PC-3 (cell line): ENCODE results near the gene COG5. TPM values are rescaled to one million over a fixed set of nuclear protein-coding genes. Genes with fewer than 3 reads are reported as not detected.
A peak's percentile ranks its signal among the peaks of the same experiment; 100 is the strongest.

Source experiments
- ATAC-seq: fragments of 200-7000 bp; cut with Tn5 transposase; 2 replicates; pipeline ENCODE4 v1.9.1; 2020; ENCODE audit warnings: mild to moderate bottlenecking, moderate library complexity
- BruUV-seq: library from RNA; stranded (reverse); fragments of 400-500 nt; replicated peaks from 2 replicates; lab custom pipeline; 2021; lab: Mats Ljungman, UMichigan
- CTCF ChIA-PET: fragments of 300-600 bp; sonication (Branson Sonifier 250); formaldehyde crosslinking; loops from one replicate; lab custom pipeline; 2022; ENCODE audit warnings: antibody characterized with exemption; lab: Charles Lee
- POLR2A ChIA-PET: fragments of 300-600 bp; sonication (Branson Sonifier 250); formaldehyde crosslinking; loops from one replicate; lab custom pipeline; 2022; ENCODE audit warnings: antibody characterized with exemption; ENCODE audit not compliant: unreplicated experiment; lab: Charles Lee
- DNase-seq: peaks from one replicate; pipeline ENCODE4 v3.0.0-alpha.2; 2015
- H2AFZ ChIP-seq: fragments of 300-600 bp; sonication (generic); 2 replicates; pipeline ENCODE4 v1.6.0; 2016; ENCODE audit warnings: antibody characterized with exemption, low read length
- H3F3A ChIP-seq: fragments of 300-600 bp; sonication (generic); one replicate; pipeline ENCODE4 v1.6.0; 2017; ENCODE audit warnings: antibody characterized with exemption, low read length, control low read depth, mild to moderate bottlenecking; ENCODE audit not compliant: unreplicated experiment
- H3K27ac ChIP-seq: fragments of 300-600 bp; sonication (generic); 2 replicates; pipeline ENCODE4 v1.5.1; 2016; ENCODE audit warnings: mild to moderate bottlenecking, low read length
- H3K27me3 ChIP-seq: fragments of 300-600 bp; sonication (generic); 2 replicates; pipeline ENCODE4 v1.6.1; 2016; ENCODE audit warnings: low read length, mixed read lengths
- H3K36me3 ChIP-seq: fragments of 300-600 bp; sonication (generic); 2 replicates; pipeline ENCODE4 v1.6.1; 2016; ENCODE audit warnings: low read depth, mixed run types, low read length, mixed read lengths
- H3K4me1 ChIP-seq: fragments of 300-600 bp; sonication (generic); 2 replicates; pipeline ENCODE4 v1.5.1; 2016; ENCODE audit warnings: low read length; ENCODE audit not compliant: insufficient read depth
- H3K4me2 ChIP-seq: fragments of 300-600 bp; sonication (generic); 2 replicates; pipeline ENCODE4 v1.6.0; 2016; ENCODE audit warnings: low read length
- H3K4me3 ChIP-seq: fragments of 300-600 bp; sonication (generic); 2 replicates; pipeline ENCODE4 v1.5.1; 2016; ENCODE audit warnings: mild to moderate bottlenecking, low read length, mixed read lengths
- H3K79me2 ChIP-seq: fragments of 300-600 bp; sonication (generic); 2 replicates; pipeline ENCODE4 v1.6.1; 2017; ENCODE audit warnings: low read length, mixed read lengths
- H3K9ac ChIP-seq: fragments of 300-600 bp; sonication (generic); 2 replicates; pipeline ENCODE4 v1.6.0; 2016; ENCODE audit warnings: mild to moderate bottlenecking, low read length
- H3K9me2 ChIP-seq: fragments of 300-600 bp; sonication (generic); replicated peaks from 2 replicates; pipeline ENCODE4 v1.6.1; 2016; ENCODE audit warnings: mixed run types, low read length, mixed read lengths
- H3K9me3 ChIP-seq: fragments of 300-600 bp; sonication (generic); 2 replicates; pipeline ENCODE4 v1.6.1; 2016; ENCODE audit warnings: low read length, mixed read lengths
- H4K20me1 ChIP-seq: fragments of 300-600 bp; sonication (generic); 2 replicates; pipeline ENCODE4 v1.6.1; 2016; ENCODE audit warnings: low read length, mixed read lengths
- CTCF ChIP-seq: fragments of 300-600 bp; sonication (generic); conservative IDR thresholded peaks from 2 replicates; pipeline ENCODE4 v1.5.1; 2017; ENCODE audit warnings: antibody characterized with exemption, low read depth, mild to moderate bottlenecking, low read length
- EZH2 ChIP-seq: fragments of 300-600 bp; sonication (generic); IDR thresholded peaks from one replicate; pipeline ENCODE4 v1.6.1; 2017; ENCODE audit warnings: antibody characterized with exemption, mild to moderate bottlenecking, low read length; ENCODE audit not compliant: unreplicated experiment
- EZH2phosphoT487 ChIP-seq: fragments of 300-600 bp; sonication (generic); IDR thresholded peaks from 2 replicates; pipeline ENCODE4 v1.6.1; 2018; ENCODE audit warnings: mild to moderate bottlenecking, antibody characterized with exemption, low read length, borderline replicate concordance
- intact Hi-C: fragments of 100-400 bp; cut with micrococcal nuclease; formaldehyde crosslinking; loops from 2 replicates; pipeline ENCODE4 v1.9.0; 2023
- total RNA-seq: library from RNA; depleted of rRNA; stranded (reverse); fragments of >200 nt; gene quantifications from 2 replicates; pipeline ENCODE4 v1.2.3, GENCODE V29; 2014

The COG5 gene
- total RNA-seq, 1 experiment from 2014 or later: 51.7 TPM

DNA sequence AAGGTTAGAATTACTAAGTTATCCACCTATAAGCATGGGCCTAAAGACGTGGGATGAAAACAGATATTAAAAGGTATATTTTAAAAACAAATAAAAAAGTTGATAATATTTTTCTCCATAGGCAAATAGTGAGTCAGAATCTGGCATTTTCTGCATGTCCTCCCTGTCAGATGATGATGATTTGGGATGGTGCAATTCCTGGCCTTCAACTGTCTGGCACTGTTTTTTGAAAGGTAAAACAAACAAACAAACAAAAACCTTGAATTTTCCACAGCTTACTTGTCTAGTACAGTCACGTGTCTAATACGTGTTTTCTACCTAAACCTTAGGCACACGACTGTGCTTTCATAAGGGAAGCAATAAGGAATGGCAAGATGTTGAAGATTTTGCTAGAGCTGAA, 377.5 kb downstream of the COG5 start:
- no peak overlapping the region for H3K4me2 ChIP-seq
- H3K79me2 ChIP-seq: no peaks in the 10 kb centered on the region
- POLR2A ChIA-PET: no interaction called here
- H3K27me3 ChIP-seq: no peaks in the 10 kb centered on the region
- no peak overlapping the region for H2AFZ ChIP-seq
- ATAC-seq: peak; percentile 27
- CTCF ChIA-PET: no interaction called here
- no peaks in the 10 kb centered on the region for H3K4me1 ChIP-seq
- intact Hi-C loops: no loop called here
- no TSS peak for BruUV-seq
- no peak overlapping the region for H3K4me3 ChIP-seq
- no peak overlapping the region for H3K9ac ChIP-seq
- H3F3A ChIP-seq: no peaks in the 10 kb centered on the region
- H3K27ac ChIP-seq: no peak overlapping the region
- peak; percentile 10 for DNase-seq
- peaks cover 22% of the 10 kb centered on the region for H3K36me3 ChIP-seq
- H4K20me1 ChIP-seq: no peaks in the 10 kb centered on the region
- H3K9me2 ChIP-seq: no peaks in the 10 kb centered on the region
- TF ChIP-seq EZH2: no peak
- TF ChIP-seq EZH2phosphoT487: no peak
- no peak for TF ChIP-seq CTCF
- no peaks in the 10 kb centered on the region for H3K9me3 ChIP-seq

GRCh38 chr7:107185716-107186115, 378.0 kb downstream of the COG5 start:
- Histone ChIP-seq H2AFZ (no peak overlapping the region), H3K36me3 (peaks cover 22% of the 10 kb centered on the region), H3K27me3 (no peaks in the 10 kb centered on the region), H3K4me1 (no peaks in the 10 kb centered on the region), H3F3A (no peaks in the 10 kb centered on the region), H3K9me2 (no peaks in the 10 kb centered on the region), H3K4me2 (no peak overlapping the region), H4K20me1 (no peaks in the 10 kb centered on the region), H3K79me2 (no peaks in the 10 kb centered on the region), H3K4me3 (no peak overlapping the region), H3K9ac (no peak overlapping the region), H3K27ac (no peak overlapping the region), H3K9me3 (no peaks in the 10 kb centered on the region)
- intact Hi-C loops: no loop called here
- POLR2A ChIA-PET: no interaction called here
- TF ChIP-seq EZH2phosphoT487 (no peak), EZH2 (no peak), CTCF (no peak)
- CTCF ChIA-PET: no interaction called here
- no peak for DNase-seq
- no peak for ATAC-seq
- no TSS peak for BruUV-seq

- H4K20me1 ChIP-seq: peaks cover 4% of the 10 kb centered on the region; the same call in 1 of the 2 replicates
- H3K4me3 ChIP-seq: no peak overlapping the region
Observed at GRCh38 chr7:107181172-107181571, 382.5 kb downstream of the COG5 start.

More at GRCh38 chr7:107181172-107181571, 382.5 kb downstream of the COG5 start:
- no peaks in the 10 kb centered on the region for H3K27me3 ChIP-seq
- H3K36me3 ChIP-seq: peaks cover 8% of the 10 kb centered on the region; the same call in 1 of the 2 replicates
- BruUV-seq: no TSS peak
- no peak overlapping the region for H3K4me2 ChIP-seq
- ChIA-PET CTCF (no interaction called here), POLR2A (no interaction called here)
- H2AFZ ChIP-seq: no peak overlapping the region
- H3F3A ChIP-seq: no peaks in the 10 kb centered on the region
- TF ChIP-seq CTCF: no peak
- no peak for TF ChIP-seq EZH2
- no peak for TF ChIP-seq EZH2phosphoT487
- no peaks in the 10 kb centered on the region for H3K9me2 ChIP-seq
- intact Hi-C loops: no loop called here
- no peak for ATAC-seq
- no peaks in the 10 kb centered on the region for H3K9me3 ChIP-seq
- no peak overlapping the region for H3K9ac ChIP-seq
- 0 out of 2 replicates have a peak, but pooled peaks cover 13% of the 10 kb centered on the region for H3K79me2 ChIP-seq
- no peak for DNase-seq
- H3K27ac ChIP-seq: no peak overlapping the region
- peaks cover 12% of the 10 kb centered on the region for H3K4me1 ChIP-seq
